Ovary (tissue), 9 donors: Measurements from ENCODE around the gene FLCN. TPM values are rescaled to one million over a fixed set of nuclear protein-coding genes. Genes with fewer than 3 reads are reported as not detected.
"Not testable (repeated sequence)": the region's sequence is repeated elsewhere in the genome, so short reads cannot be mapped to it uniquely, and the experiment has no call there.

Source experiments
- DNase-seq, 5 donors: peaks; one replicate each; pipeline ENCODE4 v3.0.0-alpha.2; 2019 to 2020
- H3K27ac ChIP-seq, 2 donors: fragments of 200-600 bp; one replicate each; pipeline versions ENCODE4 v1.5.1 to v1.8.0; 2019 to 2022
- H3K27me3 ChIP-seq: fragments of 200-600 bp; one replicate; pipeline ENCODE4 v1.8.0; 2022
- H3K36me3 ChIP-seq: fragments of 200-600 bp; sonication (generic); one replicate; pipeline ENCODE4 v1.5.1; 2019
- H3K4me1 ChIP-seq: one replicate; pipeline ENCODE4 v1.8.1; 2013; ENCODE audit warnings: mild to moderate bottlenecking, moderate library complexity; ENCODE audit not compliant: insufficient read depth
- H3K4me3 ChIP-seq: fragments of 200-600 bp; sonication (generic); one replicate; pipeline ENCODE4 v1.5.1; 2017
- H3K9me3 ChIP-seq, 2 donors: fragments of 200-600 bp in 1 of 2; sonication (generic) in 1 of 2; one replicate each; pipeline versions ENCODE4 v1.5.1 to v1.8.1; 2013 to 2019; ENCODE audit warnings: mild to moderate bottlenecking in 1 of 2, moderate library complexity in 1 of 2
- EP300 ChIP-seq: sonication (generic); formaldehyde crosslinking; IDR thresholded peaks from one replicate; pipeline ENCODE4 v1.6.1; 2017; ENCODE audit warnings: antibody characterized with exemption
- POLR2A ChIP-seq: fragments of 450-650 bp; IDR thresholded peaks from one replicate; pipeline ENCODE4 v1.6.1; 2017; ENCODE audit warnings: antibody characterized with exemption, mild to moderate bottlenecking, moderate library complexity
- WGBS, 3 donors: extraction: QIAGEN DNeasy Blood & Tissue Kit in 1 of 3; methylation state at CpG; one replicate each; pipeline versions ENCODE4 v1.1.5 to v1.1.7; 2013 to 2017; 5-methylcytosine and 5-hydroxymethylcytosine counted together
- intact Hi-C, 4 donors: fragments of 100-400 bp; cut with DNase I; formaldehyde crosslinking; loops; one replicate each; pipeline versions ENCODE4 v1.11.0 to v1.15.1; 2022 to 2023
- polyA plus RNA-seq, 2 donors: library from polyadenylated mRNA; stranded (reverse); fragments of 200-250 nt in 1 of 2; fragments of 350-450 nt in 1 of 2; fragmentation: Illumina TruSeq in 1 of 2; extraction: RNeasy Lipid Tissue Mini Kit (QIAGEN cat#74804) in 1 of 2; gene quantifications; one replicate each; pipeline ENCODE4 v1.2.3, GENCODE V29; 2013 to 2014
- total RNA-seq, 7 donors: library from RNA; depleted of rRNA in 2 of 7; stranded (reverse); fragments of >200 nt in 2 of 7; fragmentation: NEBNext Ultra II Directional in 3 of 7; extraction: Animal tissue kit (Norgen Biotek cat#: 25700) in 3 of 7; gene quantifications; one replicate each; pipeline versions ENCODE4 v1.1.0 to v1.2.4, GENCODE V29; 2016 to 2023
- TF ChIP-seq, protein P1 (sequence below), 3 donors: fragments of 450-650 bp in 2 of 3; fragments of 200-600 bp in 1 of 3; IDR thresholded peaks; one replicate each; pipeline versions ENCODE4 v1.5.1 to v1.8.0; 2016 to 2022; ENCODE audit warnings: antibody characterized with exemption in 3 of 3, mild to moderate bottlenecking in 1 of 3
- donor health status: DM: no; HTN: no; CAD: no; lungs with moderate emphysema.
- donor health status: DM: no; HTN: no; CAD: no.
- donor health status: Bipolar disorder and iron deficiency.
- donor health status: DM: yes; HTN: yes; CAD: no.
- donor health status: DM: no; HTN: no; CAD: no.
- donor health status: DM: yes; HTN: yes; CAD: no.

Gene FLCN
- total and polyA plus RNA-seq, 9 donors: 16.4 to 55.7 (median 42.7) TPM

DNA sequence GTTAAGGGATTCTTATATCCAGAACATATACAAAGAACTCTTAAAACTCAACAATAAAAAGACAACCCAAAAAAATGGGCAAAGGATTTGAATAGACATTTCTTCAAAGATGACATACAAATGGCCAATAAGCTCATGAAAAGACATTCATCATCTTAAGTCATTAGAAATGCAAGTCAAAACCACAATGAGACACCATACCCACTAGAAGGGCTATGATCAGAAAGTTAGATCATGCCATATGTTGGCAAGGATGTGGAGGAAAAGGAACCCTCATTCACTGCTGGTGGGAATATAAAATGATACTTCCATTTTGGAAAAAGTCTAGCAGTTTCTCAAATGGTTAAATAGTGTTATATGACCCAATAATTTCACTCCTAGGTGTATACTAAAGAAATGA is 40.2 kb downstream of the FLCN start:
- TF ChIP-seq, protein P1, sequence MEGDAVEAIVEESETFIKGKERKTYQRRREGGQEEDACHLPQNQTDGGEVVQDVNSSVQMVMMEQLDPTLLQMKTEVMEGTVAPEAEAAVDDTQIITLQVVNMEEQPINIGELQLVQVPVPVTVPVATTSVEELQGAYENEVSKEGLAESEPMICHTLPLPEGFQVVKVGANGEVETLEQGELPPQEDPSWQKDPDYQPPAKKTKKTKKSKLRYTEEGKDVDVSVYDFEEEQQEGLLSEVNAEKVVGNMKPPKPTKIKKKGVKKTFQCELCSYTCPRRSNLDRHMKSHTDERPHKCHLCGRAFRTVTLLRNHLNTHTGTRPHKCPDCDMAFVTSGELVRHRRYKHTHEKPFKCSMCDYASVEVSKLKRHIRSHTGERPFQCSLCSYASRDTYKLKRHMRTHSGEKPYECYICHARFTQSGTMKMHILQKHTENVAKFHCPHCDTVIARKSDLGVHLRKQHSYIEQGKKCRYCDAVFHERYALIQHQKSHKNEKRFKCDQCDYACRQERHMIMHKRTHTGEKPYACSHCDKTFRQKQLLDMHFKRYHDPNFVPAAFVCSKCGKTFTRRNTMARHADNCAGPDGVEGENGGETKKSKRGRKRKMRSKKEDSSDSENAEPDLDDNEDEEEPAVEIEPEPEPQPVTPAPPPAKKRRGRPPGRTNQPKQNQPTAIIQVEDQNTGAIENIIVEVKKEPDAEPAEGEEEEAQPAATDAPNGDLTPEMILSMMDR (IDR thresholded peaks at IDR 0.05): no peak
- Histone ChIP-seq H3K36me3 (no peaks in the 10 kb centered on the region), H3K4me3 (no peak overlapping the region), H3K4me1 (peaks cover 10% of the 10 kb centered on the region), H3K27me3 (no peaks in the 10 kb centered on the region), H3K27ac (no peak overlapping the region), H3K9me3 (no peaks in the 10 kb centered on the region)
- intact Hi-C loops: loop anchor here in 1 of 4 donors (1.0 kb wide), 1 partner anchor 22 kb away; no protein-coding TSS in a partner anchor
- DNase-seq: no peak

DNA sequence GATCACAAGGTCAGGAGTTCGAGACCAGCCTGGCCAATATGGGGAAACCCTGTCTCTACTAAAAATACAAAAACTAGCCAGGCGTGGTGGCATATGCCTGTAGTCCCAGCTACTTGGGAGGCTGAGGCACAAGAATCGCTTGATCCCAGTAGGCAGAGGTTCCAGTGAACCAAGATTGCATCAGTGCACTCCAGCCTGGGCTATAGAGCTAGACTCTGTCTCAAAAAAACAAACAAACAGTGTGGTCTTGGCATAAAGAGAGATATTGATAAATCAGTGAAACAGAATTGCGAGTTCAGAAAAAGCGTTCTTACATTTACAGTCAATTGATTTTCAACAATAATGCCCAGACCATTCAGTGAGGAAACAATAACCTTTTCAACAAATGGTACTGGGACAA is 41.5 kb downstream of the FLCN start:
- H3K4me3 ChIP-seq, H3K4me1 ChIP-seq, intact Hi-C loops, H3K9me3 ChIP-seq, DNase-seq, H3K27ac ChIP-seq, H3K36me3 ChIP-seq, H3K27me3 ChIP-seq: not testable (repeated sequence)
- 94 to 96% (median 95%) methylated on average over 5 of the region's 5 CpGs for WGBS, 3 donors

- TF ChIP-seq EP300: no peak
- TF ChIP-seq, protein P1 (IDR thresholded peaks at IDR 0.05): no peak
- Histone ChIP-seq H3K4me1 (peaks cover 7% of the 10 kb centered on the region), H3K27ac (peak overlapping the region; percentile 37 to 38), H3K9me3 (no peaks in the 10 kb centered on the region), H3K36me3 (no peaks in the 10 kb centered on the region), H3K4me3 (no peak overlapping the region), H3K27me3 (no peaks in the 10 kb centered on the region)
- WGBS, 3 donors: 10 to 28% (median 12%) methylated on average over 10 of the region's 10 CpGs
- intact Hi-C loops: no loop called here
- DNase-seq: no peak
Observed at GRCh38 chr17:17191961-17192381, 45.0 kb downstream of the FLCN start.

DNA sequence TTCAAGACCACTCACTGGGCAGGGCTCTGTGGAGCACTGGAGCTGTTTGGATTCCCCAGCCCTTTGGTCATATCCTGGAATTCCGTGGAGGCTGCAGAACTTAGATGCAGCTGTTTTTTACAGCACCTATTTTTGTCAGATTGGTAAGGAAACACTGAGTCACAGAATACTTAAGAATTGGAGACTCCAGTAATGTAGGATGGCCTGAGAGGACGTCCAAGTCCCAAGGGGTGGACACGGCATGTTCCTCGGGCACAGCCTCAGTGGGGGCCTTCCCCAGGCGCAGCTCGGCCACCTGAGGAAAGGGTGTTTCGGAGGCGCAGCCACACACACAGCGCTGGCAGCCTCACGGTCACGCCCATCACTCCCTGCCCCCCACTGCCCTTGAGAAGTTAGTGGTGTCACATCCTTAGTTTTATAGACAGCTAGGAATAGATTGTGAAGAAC is 45.6 kb downstream of the FLCN start:
- H3K27ac ChIP-seq: peak overlapping the region in 1 of 2 donors; percentile 37
- no peak for TF ChIP-seq POLR2A
- no peak for TF ChIP-seq EP300
- TF ChIP-seq, protein P1 (IDR thresholded peaks at IDR 0.05): no peak
- H3K27me3 ChIP-seq: no peaks in the 10 kb centered on the region
- peaks cover 7% of the 10 kb centered on the region for H3K4me1 ChIP-seq
- no peak overlapping the region for H3K4me3 ChIP-seq
- no peaks in the 10 kb centered on the region for H3K36me3 ChIP-seq
- DNase-seq: peak in 1 of 5 donors; percentile 34
- intact Hi-C loops: no loop called here
- H3K9me3 ChIP-seq: no peaks in the 10 kb centered on the region
- 31 to 58% (median 47%) methylated on average over 11 of the region's 11 CpGs for WGBS, 3 donors

- no peaks in the 10 kb centered on the region for H3K9me3 ChIP-seq
- no peak for DNase-seq
- TF ChIP-seq, protein P1 (IDR thresholded peaks at IDR 0.05): no peak
- TF ChIP-seq EP300 (no peak), POLR2A (no peak)
- no peak overlapping the region for H3K4me3 ChIP-seq
- H3K4me1 ChIP-seq: peaks cover 7% of the 10 kb centered on the region
- H3K27ac ChIP-seq: no peak overlapping the region
- intact Hi-C loops: no loop called here
- H3K27me3 ChIP-seq: no peaks in the 10 kb centered on the region
- H3K36me3 ChIP-seq: no peaks in the 10 kb centered on the region
- 35 to 47% (median 36%) methylated on average over 7 of the region's 7 CpGs for WGBS, 3 donors
Observed at GRCh38 chr17:17190188-17190587, 46.8 kb downstream of the FLCN start.
